Nucleus accumbens (tissue), 56 donors: Measurements from ENCODE around the gene CDO1.
A peak's percentile ranks its signal among the peaks of the same experiment; 100 is the strongest.
"Not testable (repeated sequence)": the region's sequence is repeated elsewhere in the genome, so short reads cannot be mapped to it uniquely, and the experiment has no call there.

Experiments used
- DNase-seq, 56 donors: peaks; one replicate each; lab custom pipeline; 2025; lab: John Stamatoyannopoulos, UW

Gene CDO1

GRCh38 chr5:115831163-115831768, 14.8 kb upstream of the CDO1 start:
- DNase-seq, result peak in 5 of 56 donors; percentile 7 to 42 (median 13)

- no peak for DNase-seq
Observed at GRCh38 chr5:115829913-115830312, 13.5 kb upstream of the CDO1 start.

GRCh38 chr5:115825948-115826347, 9.5 kb upstream of the CDO1 start:
- DNase-seq, result no peak

- DNase-seq, result not testable (repeated sequence)
Observed at GRCh38 chr5:115824983-115825382, 8.5 kb upstream of the CDO1 start.

GRCh38 chr5:115820846-115821245, 4.4 kb upstream of the CDO1 start:
- DNase-seq, result no peak

GRCh38 chr5:115818821-115819220, 2.4 kb upstream of the CDO1 start:
- DNase-seq, result peak in 23 of 56 donors; percentile 4 to 56 (median 15)

- DNase-seq, result no peak
Observed at GRCh38 chr5:115817386-115817785, 927 bp upstream of the CDO1 start.

- DNase-seq, result peak in 11 of 56 donors; percentile 16 to 44 (median 33)
Observed at GRCh38 chr5:115815693-115816225, 700 bp downstream of the CDO1 start.

- DNase-seq, result no peak
Observed at GRCh38 chr5:115815006-115815692, 1.3 kb downstream of the CDO1 start.

GRCh38 chr5:115813719-115814118, 2.7 kb downstream of the CDO1 start:
- no peak for DNase-seq

GRCh38 chr5:115812372-115812771, 4.1 kb downstream of the CDO1 start:
- DNase-seq, result no peak

- DNase-seq, result no peak
Observed at GRCh38 chr5:115811406-115811805, 5.1 kb downstream of the CDO1 start.

- DNase-seq, result no peak
Observed at GRCh38 chr5:115810761-115811160, 5.7 kb downstream of the CDO1 start.

- DNase-seq, result no peak
Observed at GRCh38 chr5:115809946-115810345, 6.5 kb downstream of the CDO1 start.

GRCh38 chr5:115808066-115808465, 8.4 kb downstream of the CDO1 start:
- DNase-seq, result not testable (repeated sequence)

GRCh38 chr5:115807654-115808052, 8.8 kb downstream of the CDO1 start:
- no peak for DNase-seq

- no peak for DNase-seq
Observed at GRCh38 chr5:115806986-115807653, 9.3 kb downstream of the CDO1 start.

- DNase-seq, result no peak
Observed at GRCh38 chr5:115801984-115802383, 14.5 kb downstream of the CDO1 start.

- no peak for DNase-seq
Observed at GRCh38 chr5:115801152-115801551, 15.3 kb downstream of the CDO1 start.

- no peak for DNase-seq
Observed at GRCh38 chr5:115800108-115800507, 16.4 kb downstream of the CDO1 start.

- no peak for DNase-seq
Observed at GRCh38 chr5:115798252-115798651, 18.2 kb downstream of the CDO1 start.

GRCh38 chr5:115796656-115797055, 19.8 kb downstream of the CDO1 start:
- no peak for DNase-seq
